Effector memory CD4-positive, alpha-beta T cell (primary cell): ENCODE data around the gene UNC5A.

Experiments used
- DNase-seq, 3 donors: peaks; one replicate each; pipeline ENCODE4 v3.0.0-alpha.2; 2020
- H3K27ac ChIP-seq: 2 replicates; pipeline ENCODE4 v1.7.0; 2013; ENCODE audit warnings: mild to moderate bottlenecking, low read length, moderate library complexity; ENCODE audit not compliant: insufficient read depth, poor library complexity, severe bottlenecking
- H3K27me3 ChIP-seq: replicated peaks from 2 replicates; pipeline ENCODE4 v1.7.0; 2013; ENCODE audit warnings: mild to moderate bottlenecking, low read length; ENCODE audit not compliant: insufficient read depth, control insufficient read depth, poor library complexity, severe bottlenecking
- H3K36me3 ChIP-seq: 2 replicates; pipeline ENCODE4 v1.7.0; 2013; ENCODE audit warnings: mild to moderate bottlenecking, low read length, moderate library complexity; ENCODE audit not compliant: control insufficient read depth, insufficient read depth
- H3K4me1 ChIP-seq: 2 replicates; pipeline ENCODE4 v1.7.0; 2013; ENCODE audit warnings: low read length, mild to moderate bottlenecking; ENCODE audit not compliant: control insufficient read depth, insufficient read depth, poor library complexity, severe bottlenecking
- H3K4me3 ChIP-seq: 2 replicates; pipeline ENCODE4 v1.7.0; 2013; ENCODE audit warnings: low read length, low read depth, mild to moderate bottlenecking; ENCODE audit not compliant: insufficient read depth, poor library complexity, severe bottlenecking
- H3K9me3 ChIP-seq: 2 replicates; pipeline ENCODE4 v1.7.0; 2013; ENCODE audit warnings: mild to moderate bottlenecking, low read length, moderate library complexity; ENCODE audit not compliant: control insufficient read depth

UNC5A gene

DNA sequence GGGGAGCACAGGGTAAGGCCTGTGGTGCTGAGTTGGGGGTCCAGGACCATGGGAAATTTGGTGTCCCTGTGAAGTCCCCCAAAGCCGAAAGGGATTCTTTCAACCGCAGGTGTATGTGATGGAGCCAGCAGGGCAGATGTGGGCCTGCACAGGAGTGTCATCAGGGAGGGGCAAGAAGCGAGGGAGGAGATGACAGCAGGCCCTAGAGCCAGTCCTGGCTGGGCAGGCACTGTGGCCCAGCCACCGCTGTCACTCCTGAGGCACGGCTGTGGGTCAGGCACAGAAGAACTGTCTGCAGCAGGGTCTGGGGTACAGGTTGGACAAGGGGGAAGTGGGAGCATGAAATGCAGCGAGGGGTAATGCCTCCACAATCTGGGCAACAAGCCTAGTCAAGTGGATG lies 83.9 kb downstream of the UNC5A start:
- Histone ChIP-seq H3K27me3 (no peaks in the 10 kb centered on the region), H3K9me3 (no peaks in the 10 kb centered on the region), H3K27ac (no peak overlapping the region), H3K36me3 (no peaks in the 10 kb centered on the region), H3K4me1 (peaks cover 1% of the 10 kb centered on the region), H3K4me3 (no peak overlapping the region)
- DNase-seq = no peak

- no peak for DNase-seq
- Histone ChIP-seq H3K9me3 (no peaks in the 10 kb centered on the region), H3K4me1 (peaks cover 5% of the 10 kb centered on the region), H3K27me3 (no peaks in the 10 kb centered on the region), H3K4me3 (no peak overlapping the region), H3K27ac (no peak overlapping the region), H3K36me3 (no peaks in the 10 kb centered on the region)
Observed at GRCh38 chr5:176895831-176896230, 85.5 kb downstream of the UNC5A start.

- DNase-seq = no peak
- no peaks in the 10 kb centered on the region for H3K9me3 ChIP-seq
- H3K4me1 ChIP-seq = peaks cover 5% of the 10 kb centered on the region
- no peak overlapping the region for H3K4me3 ChIP-seq
- H3K27me3 ChIP-seq = no peaks in the 10 kb centered on the region
- no peak overlapping the region for H3K27ac ChIP-seq
- H3K36me3 ChIP-seq = no peaks in the 10 kb centered on the region
Observed at GRCh38 chr5:176897263-176897662, 86.9 kb downstream of the UNC5A start.

DNA sequence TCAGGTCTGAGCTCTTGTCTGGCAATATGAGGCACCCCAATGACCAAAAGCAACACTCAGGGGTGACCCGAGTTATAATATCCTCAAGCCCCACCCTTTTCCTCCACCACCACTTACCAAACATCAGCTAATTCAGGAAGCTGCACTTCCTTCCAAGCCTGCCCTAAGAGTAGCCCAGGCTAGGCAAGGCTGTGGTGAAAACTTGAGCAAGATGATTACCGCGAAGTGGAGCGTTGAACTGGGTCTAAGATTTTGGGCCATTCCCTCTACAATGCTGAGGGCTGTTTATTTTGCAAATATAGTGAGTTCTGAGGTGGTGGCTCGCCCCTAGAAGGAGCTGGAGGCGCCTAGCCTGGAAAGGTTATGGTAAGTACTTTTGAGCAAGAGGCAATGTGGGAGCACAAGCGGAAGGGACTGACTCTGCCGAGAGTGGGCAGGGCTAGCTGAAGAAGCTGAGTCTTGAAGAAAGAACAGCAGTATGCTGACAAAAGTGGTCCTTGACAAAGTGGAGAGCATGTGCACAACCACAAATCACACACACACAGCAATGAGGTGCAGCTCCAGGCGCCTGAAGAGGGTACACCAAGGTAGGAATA lies 89.0 kb downstream of the UNC5A start, which contains the start of gene HK3:
HK3 (minus strand) TSS at position 51 of the 596 bp plus-strand sequence. CDS start 3,187 bp downstream, outside the sequence.
- no peak within 1 kb of the TSS for H3K27ac ChIP-seq
- H3K36me3 ChIP-seq = peaks cover 6% of the 10 kb centered on the region
- DNase-seq = no peak
- H3K4me3 ChIP-seq = no peak within 1 kb of the TSS
- H3K9me3 ChIP-seq = no peaks in the 10 kb centered on the region
- peaks cover 5% of the 10 kb centered on the region for H3K4me1 ChIP-seq
- no peaks in the 10 kb centered on the region for H3K27me3 ChIP-seq

DNA sequence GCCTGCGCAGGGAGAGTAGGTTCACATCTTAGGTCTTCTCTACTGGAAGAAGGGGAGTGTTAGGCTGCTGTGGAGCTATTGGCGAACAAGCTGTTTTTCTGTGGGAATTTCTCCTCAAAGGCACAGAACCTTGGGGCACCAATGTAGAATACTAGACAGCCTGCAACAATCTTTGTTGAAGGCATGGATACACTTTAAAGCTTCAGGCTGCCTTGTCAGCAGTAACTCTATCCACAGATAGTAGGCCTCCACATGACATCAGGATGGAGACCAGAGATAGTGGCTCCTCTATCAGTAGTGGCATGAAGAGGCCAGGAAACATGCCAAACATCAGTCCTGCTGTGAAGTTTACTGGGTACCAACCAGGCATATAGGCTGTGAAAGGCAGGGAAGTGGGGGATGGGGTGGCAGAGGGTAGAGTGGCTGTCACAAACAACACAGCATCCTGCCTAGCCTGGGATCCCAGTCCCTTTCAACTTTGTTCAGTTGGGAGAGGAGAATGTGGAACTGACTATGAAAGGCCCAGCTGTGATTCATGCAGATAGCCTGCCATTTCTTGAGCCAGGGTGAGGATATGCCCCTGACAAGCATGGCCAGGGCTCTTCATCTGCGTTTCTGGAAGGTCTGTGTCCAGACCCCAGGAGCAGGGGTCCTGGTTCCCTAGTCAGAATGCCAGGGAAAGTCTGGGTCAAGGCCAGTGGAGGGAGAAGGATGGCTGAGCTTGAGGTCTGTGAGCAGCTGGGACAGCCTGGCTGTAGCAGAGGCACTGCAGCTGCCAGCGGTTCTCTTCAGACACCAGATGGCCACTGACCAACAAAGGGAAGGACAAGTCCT lies 89.8 kb downstream of the UNC5A start:
- H3K27me3 ChIP-seq = no peaks in the 10 kb centered on the region
- DNase-seq = no peak
- no peak overlapping the region for H3K4me3 ChIP-seq
- H3K4me1 ChIP-seq = peaks cover 5% of the 10 kb centered on the region
- no peaks in the 10 kb centered on the region for H3K9me3 ChIP-seq
- no peak overlapping the region for H3K27ac ChIP-seq
- peaks cover 12% of the 10 kb centered on the region for H3K36me3 ChIP-seq

GRCh38 chr5:176900780-176901204 lies 90.4 kb downstream of the UNC5A start:
- no peaks in the 10 kb centered on the region for H3K9me3 ChIP-seq
- no peak for DNase-seq
- no peak overlapping the region for H3K27ac ChIP-seq
- H3K4me1 ChIP-seq = peaks cover 5% of the 10 kb centered on the region
- H3K36me3 ChIP-seq = peaks cover 18% of the 10 kb centered on the region
- no peak overlapping the region for H3K4me3 ChIP-seq
- H3K27me3 ChIP-seq = no peaks in the 10 kb centered on the region

DNA sequence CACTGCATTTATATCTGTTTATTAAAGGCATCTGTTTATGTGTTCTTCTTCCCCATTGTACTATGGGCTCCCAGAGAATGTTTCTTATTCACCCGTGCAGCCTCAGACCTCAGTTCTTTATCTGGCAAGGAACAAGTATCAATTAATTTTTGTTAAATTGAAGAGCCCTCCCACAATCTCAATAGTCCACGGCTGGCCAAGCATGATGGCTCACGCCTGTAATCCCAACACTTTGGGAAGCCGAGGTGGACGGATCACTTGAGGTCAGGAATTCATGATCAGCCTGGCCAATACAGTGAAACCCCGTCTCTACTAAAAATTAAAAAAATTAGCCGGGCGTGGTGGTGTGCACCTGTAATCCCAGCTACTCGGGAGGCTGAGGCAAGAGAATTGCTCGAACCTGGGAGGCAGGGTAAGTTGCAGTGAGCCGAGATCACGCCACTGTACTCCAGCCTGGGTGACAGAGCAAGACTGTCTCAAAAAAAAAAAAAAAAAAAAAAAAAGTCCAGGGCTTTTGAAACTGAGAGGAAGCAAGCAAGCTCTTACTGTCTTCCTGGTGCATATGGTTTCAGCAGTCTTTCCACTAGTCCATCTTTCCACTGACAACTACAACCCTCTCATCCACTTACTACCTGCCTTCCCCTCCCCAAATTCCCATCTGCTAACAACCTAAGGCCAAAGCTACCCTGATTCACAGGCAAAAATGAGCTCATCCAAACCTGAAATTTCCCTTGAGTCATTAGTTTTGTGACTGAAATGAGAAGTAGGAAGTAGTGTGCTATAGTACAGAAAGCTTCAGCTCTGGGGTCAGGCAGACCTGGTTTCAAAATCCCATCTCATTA lies 91.1 kb downstream of the UNC5A start:
- DNase-seq = no peak
- H3K27ac ChIP-seq = no peak overlapping the region
- H3K9me3 ChIP-seq = no peaks in the 10 kb centered on the region
- H3K4me3 ChIP-seq = no peak overlapping the region
- no peaks in the 10 kb centered on the region for H3K27me3 ChIP-seq
- H3K4me1 ChIP-seq = peaks cover 5% of the 10 kb centered on the region
- peaks cover 25% of the 10 kb centered on the region for H3K36me3 ChIP-seq

GRCh38 chr5:176902102-176902814 lies 91.9 kb downstream of the UNC5A start:
- Histone ChIP-seq H3K4me3 (no peak overlapping the region), H3K27me3 (no peaks in the 10 kb centered on the region), H3K9me3 (no peaks in the 10 kb centered on the region), H3K4me1 (peaks cover 5% of the 10 kb centered on the region), H3K27ac (no peak overlapping the region), H3K36me3 (peaks cover 32% of the 10 kb centered on the region)
- no peak for DNase-seq

GRCh38 chr5:176902911-176903664 lies 92.7 kb downstream of the UNC5A start:
- Histone ChIP-seq H3K9me3 (no peaks in the 10 kb centered on the region), H3K27me3 (no peaks in the 10 kb centered on the region), H3K4me1 (peaks cover 5% of the 10 kb centered on the region), H3K27ac (no peak overlapping the region), H3K36me3 (peaks cover 38% of the 10 kb centered on the region), H3K4me3 (no peak overlapping the region)
- DNase-seq = no peak
